ENCODE data around the gene DAGLB.
"Not testable (repeated sequence)": the region's sequence is repeated elsewhere in the genome, so short reads cannot be mapped to it uniquely, and the experiment has no call there.

DAGLB gene

GRCh38 chr7:6478186-6478585 is 30.4 kb upstream of the DAGLB start:
- no peak for TF ChIP-seq ZFX (IDR thresholded peaks at IDR 0.05)
- TF ChIP-seq, protein P1, sequence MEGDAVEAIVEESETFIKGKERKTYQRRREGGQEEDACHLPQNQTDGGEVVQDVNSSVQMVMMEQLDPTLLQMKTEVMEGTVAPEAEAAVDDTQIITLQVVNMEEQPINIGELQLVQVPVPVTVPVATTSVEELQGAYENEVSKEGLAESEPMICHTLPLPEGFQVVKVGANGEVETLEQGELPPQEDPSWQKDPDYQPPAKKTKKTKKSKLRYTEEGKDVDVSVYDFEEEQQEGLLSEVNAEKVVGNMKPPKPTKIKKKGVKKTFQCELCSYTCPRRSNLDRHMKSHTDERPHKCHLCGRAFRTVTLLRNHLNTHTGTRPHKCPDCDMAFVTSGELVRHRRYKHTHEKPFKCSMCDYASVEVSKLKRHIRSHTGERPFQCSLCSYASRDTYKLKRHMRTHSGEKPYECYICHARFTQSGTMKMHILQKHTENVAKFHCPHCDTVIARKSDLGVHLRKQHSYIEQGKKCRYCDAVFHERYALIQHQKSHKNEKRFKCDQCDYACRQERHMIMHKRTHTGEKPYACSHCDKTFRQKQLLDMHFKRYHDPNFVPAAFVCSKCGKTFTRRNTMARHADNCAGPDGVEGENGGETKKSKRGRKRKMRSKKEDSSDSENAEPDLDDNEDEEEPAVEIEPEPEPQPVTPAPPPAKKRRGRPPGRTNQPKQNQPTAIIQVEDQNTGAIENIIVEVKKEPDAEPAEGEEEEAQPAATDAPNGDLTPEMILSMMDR (conservative IDR thresholded peaks at IDR 0.05), result no peak
- no peak overlapping the region for H3K27ac ChIP-seq

DNA sequence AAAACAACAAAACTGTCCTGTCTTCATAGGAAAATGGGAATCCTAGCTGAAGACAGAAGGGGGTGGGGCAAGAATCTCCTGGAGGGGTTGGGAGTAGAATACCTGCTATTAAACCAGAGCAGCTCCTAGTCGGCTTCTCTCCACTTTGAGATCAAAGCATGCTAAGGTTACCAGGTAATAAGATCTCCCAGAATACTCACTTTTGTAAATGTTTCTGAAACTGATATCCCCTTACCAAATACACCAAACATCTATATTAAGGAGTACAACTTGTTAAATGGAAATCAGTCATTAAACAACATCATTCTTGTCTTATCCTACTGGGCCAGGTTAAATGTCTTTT is 29.5 kb upstream of the DAGLB start:
- H3K27ac ChIP-seq, result no peak overlapping the region
- TF ChIP-seq, protein P1 (conservative IDR thresholded peaks at IDR 0.05), result no peak
- no peak for TF ChIP-seq ZFX (IDR thresholded peaks at IDR 0.05)

DNA sequence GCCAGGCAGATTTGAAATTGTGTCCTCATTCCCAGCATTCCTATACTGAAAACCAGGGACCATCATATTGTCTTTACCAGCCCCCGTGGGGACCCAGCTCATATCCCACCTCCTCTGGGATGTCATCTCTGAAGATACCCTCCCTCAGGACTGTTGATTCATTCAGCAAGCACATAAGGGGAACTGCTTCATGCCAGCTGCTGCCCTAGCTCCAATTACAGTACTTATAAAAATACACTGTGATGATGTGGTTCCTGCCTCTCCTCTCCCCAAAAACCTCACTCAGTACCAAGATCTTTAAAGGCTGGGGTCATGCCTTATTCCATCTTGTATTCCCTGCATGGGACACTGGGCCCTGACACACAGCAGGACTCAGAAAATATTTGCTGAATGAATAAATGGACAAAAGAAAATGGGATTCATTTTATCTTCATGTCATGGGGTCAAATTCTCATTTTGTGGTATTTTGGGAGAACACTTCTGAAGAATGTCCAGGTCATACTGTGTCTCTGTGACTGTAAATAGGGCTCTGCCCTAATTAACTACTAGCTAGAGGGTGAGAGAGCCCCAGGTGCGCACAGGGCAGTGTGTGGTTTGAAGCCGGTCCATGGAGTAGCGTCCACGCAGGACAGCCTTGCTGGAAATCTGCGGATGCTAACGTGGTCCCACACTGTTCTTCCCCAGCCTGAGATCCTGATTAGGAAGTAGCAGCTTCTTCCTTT is 29.0 kb upstream of the DAGLB start:
- no peak overlapping the region for H3K27ac ChIP-seq
- TF ChIP-seq ZFX (IDR thresholded peaks at IDR 0.05), result no peak
- TF ChIP-seq, protein P1 (conservative IDR thresholded peaks at IDR 0.05), result no peak

DNA sequence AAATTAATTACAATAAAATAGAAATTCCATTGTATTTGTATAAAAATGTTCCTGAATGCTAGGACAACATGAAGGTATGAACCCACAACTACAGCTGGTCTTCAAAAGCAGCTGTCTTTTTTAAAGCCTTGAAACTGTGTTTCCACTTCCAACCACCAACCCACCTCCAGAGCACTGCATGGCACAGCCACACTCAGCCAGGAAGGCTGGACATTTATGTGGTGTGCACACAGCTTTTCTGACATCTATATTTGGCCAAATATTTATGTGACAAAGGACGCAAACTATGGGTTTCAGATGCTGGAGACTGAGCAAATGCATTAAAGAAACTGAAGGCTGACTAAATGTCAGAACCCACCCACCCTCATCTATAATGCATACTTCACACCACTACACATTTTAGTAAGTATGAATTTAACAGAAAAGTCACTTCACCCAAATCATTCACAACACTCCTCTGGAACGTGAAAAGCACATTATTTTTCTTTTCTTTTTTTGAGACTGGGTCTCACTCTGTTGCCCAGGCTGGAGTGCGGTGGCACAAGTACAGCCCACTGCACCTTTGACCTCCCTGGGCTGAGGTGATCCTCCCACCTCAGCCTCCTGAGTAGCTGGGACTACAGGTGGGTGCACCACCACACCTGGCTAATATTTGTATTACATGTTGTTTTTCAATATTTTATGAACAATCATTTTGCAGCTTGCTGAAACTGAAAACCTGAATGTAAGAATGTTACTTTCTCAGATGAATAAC is 27.9 kb upstream of the DAGLB start:
- H3K27ac ChIP-seq, result no peak overlapping the region
- TF ChIP-seq ZFX (IDR thresholded peaks at IDR 0.05), result no peak
- TF ChIP-seq, protein P1 (conservative IDR thresholded peaks at IDR 0.05), result no peak

DNA sequence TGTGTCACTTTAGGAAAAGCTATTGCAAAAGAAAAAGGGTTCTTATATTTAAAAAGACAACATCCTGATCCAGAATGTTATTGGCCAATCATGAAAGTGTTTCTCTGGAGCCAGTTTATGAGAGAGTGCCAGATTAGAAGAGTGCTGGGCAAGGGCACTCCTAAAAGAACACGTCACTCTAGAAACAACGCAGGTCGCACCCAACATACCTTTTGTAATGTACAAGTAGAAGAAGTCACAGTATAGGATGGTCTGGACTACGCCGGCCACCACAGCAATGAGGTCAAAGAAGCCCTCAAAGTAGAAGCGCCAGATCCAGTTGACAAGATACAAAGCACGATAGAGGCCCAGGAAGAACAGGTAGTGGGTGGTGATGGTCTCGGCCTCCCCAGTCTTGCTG is 18.1 kb upstream of the DAGLB start:
- no peak for TF ChIP-seq ZFX (IDR thresholded peaks at IDR 0.05)
- TF ChIP-seq, protein P1 (conservative IDR thresholded peaks at IDR 0.05), result no peak
- no peak overlapping the region for H3K27ac ChIP-seq

DNA sequence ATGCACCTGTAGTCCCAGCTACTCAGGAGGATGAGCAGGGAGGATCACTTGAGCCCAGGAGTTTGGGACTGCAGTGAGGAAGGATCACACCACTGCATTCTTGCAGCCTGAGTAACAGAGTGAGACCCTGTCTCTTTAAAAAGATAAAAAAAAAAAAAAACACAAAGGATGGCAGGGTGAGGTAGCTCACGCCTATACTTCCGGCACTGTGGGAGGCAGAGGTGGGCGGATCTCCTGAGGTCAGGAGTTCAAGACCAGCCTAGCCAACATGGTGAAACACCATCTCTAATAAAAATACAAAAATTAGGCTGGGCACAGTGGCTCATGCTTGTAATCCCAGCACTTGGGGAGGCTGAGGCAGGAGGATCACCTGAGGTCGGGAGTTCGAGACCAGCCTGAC is 15.9 kb upstream of the DAGLB start:
- H3K27ac ChIP-seq, result not testable (repeated sequence)

DNA sequence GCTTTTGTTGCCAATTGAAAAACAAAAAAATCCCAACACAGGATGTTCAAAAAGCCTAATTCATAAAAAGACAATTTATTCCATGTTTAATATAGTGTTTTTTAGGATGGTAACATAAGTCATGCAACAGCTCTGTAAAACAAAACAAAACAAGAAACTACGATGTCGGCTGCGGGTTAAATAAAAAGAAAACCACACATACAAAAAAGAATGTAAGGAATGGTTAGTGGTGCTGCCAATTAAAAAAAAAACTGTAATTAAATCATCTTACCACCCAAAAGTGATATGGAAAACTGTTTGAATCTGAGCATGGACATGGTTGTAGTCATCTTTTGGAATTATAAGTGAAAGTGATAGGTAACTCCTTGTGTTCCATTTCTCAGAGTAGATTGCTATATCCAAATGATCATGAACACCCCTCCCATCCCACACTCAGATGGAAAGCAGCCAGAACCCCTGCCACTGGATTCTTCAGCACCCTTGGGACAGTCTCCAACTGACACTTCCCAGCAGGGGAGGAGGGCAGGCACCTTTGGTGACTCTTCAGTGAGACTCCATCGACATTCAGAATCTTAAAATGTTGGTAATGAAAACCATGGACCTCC is 14.3 kb upstream of the DAGLB start:
- no peak overlapping the region for H3K27ac ChIP-seq

More for the DNA sequence above, 14.3 kb upstream of the DAGLB start:
- TF ChIP-seq, protein P1 (conservative IDR thresholded peaks at IDR 0.05), result no peak
- no peak for TF ChIP-seq ZFX (IDR thresholded peaks at IDR 0.05)
